ENCODE results near the gene KLHL21.
A peak's percentile ranks its signal among the peaks of the same experiment; 100 is the strongest.

The KLHL21 gene

DNA sequence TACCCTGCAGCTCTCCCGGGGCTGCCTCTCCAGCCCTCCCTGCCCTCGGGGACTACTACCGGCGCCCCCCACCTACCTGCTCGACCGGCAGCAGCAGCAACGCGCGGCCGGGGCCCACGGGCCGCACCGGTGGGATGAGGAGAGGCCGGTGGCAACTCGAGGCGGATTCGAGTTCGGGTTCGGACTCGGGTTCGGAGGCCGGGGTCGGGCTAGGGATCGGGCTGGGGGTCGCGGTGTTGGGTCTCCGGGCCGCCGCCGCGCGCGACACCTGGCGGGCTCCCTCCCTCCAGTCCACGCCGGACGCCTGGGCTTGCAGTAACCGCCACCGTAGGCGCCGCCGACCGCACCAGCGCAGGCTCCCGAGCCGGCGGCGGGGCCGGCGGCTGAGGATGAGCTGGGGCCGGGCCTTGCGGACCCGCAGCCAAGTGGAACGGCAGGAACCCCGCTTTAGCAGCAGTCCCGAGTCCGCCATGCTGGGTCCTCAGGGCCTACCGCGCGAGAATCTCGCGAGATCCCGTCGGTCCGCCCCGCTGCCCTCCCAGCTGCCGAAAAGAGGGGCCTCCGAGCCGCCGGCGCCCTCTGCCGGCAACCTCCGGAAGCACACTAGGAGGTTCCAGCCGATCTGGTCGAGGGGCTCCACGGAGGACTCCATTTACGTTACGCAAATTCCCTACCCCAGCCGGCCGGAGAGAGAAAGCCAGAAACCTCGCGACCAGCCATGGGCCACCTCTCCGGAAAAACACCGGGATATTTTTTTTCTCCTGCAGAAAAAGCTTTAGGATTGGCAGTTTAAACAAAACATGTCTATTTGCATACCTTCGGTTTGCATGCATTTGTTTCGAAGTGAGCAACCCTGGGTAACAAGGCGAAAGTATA, 48.4 kb downstream of the KLHL21 start, which contains the start of gene NOL9:
NOL9 (minus strand) TSS at position 483 of the 876 bp plus-strand sequence; CDS start at position 472, 11 bp downstream.
- DNase-seq (ENCODE audit: low spot score) = peak; percentile 97

DNA sequence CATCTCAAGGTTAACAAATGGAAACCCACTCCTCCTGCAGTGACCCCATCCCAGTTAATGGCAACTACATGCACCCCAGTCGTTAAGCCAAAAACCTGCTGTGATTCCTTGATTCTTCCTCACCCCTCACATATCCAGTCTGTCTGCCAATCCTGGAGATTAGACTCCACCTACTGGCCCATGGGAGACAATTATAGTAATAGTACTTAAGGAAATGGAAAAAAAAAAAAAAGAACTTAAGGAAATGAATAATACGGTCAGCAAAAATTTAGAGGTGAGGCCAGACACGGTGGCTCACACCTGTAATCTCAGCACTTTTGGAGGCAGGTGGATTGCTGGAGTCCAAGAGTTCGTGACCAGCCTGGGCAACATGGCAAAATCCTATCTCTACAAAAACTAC, 55.4 kb downstream of the KLHL21 start:
- DNase-seq (ENCODE audit: low spot score) = peak; percentile 51

DNA sequence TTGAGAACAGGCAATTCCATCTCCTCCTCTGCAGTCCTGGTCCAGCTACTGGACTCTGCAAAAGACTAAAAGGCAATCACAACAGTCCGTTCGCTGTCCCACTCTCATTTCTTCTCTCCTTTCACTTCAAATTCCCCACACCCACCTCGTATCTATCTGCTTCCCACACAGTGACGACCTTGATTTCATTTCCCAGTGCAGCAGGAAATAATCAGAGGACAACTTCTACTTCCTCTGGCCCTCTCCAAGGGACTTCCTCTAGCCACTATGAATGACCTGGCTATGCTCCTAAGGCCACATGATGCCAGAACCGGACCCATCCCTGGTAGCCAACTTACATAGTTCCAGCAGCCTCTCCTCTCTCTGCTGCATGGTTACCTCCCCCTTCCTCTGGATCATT, 56.3 kb downstream of the KLHL21 start:
- DNase-seq (ENCODE audit: low spot score) = no peak

DNA sequence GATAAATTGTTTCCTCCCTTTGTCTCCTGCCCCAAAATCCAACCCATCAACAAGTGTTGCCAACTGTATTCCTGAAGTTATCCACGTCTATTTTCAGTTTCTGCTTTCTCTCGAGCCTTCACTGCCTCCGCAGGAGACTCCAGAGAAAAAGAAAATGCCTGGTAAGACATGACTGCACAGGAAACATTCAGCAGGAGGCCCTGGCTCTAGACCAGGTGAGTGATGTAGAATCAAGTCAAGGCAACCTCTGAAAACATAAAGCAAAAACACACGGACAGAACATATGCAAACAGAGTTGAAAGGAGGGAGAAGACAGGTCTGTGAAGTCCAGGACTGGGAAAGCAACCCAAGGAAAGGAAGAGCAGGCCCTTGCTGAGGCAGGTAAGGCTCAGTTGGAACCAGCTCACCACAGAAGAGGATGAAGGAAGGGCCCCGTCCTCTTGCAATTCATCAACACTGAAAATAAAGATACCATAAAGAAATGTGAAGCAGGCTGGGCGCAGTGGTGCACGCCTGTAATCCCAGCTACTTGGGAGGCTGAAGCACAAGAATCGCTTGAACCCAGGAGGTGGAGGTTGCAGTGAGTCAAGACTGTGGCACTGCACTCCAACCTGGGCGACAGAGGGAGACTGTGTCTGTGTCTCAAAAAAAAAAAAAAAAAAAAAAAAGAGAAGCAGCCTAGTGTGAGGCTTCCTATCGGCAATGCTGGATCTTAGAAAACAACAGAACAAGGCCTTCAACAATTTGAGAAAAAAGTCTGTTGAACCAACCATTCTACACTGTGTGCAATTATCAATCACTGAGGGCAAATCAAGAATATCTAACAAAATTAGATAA, 57.2 kb downstream of the KLHL21 start:
- DNase-seq (ENCODE audit: low spot score) = no peak

GRCh38 chr1:6544831-6545230, 57.8 kb downstream of the KLHL21 start:
- no peak for DNase-seq (ENCODE audit: low spot score)

Measured in D341Med (cell line).